ENCODE data around the gene HSF4.

The HSF4 gene

GRCh38 chr16:67183627-67184452, 19.3 kb downstream of the HSF4 start, which contains the start of gene MATCAP1:
TSS of gene MATCAP1 (minus strand) at chr16:67183963. CDS start at chr16:67180610, 3,353 bp downstream.
- no peak for FAIRE-seq
- TF ChIP-seq CTCF (IDR thresholded peaks at IDR 0.05; ENCODE audit: insufficient read depth, missing control alignments), result no peak

GRCh38 chr16:67184453-67184994, 20.0 kb downstream of the HSF4 start:
- TF ChIP-seq CTCF (IDR thresholded peaks at IDR 0.05; ENCODE audit: insufficient read depth, missing control alignments), result no peak
- no peak for FAIRE-seq
- no peak for DNase-seq (ENCODE audit: insufficient read length, low spot score)

More at GRCh38 chr16:67183627-67184452, 19.3 kb downstream of the HSF4 start, which contains the start of gene MATCAP1:
- peak; percentile 83 for DNase-seq (ENCODE audit: insufficient read length, low spot score)

- DNase-seq (ENCODE audit: insufficient read length, low spot score) (no peak), FAIRE-seq (no peak)
- TF ChIP-seq CTCF (IDR thresholded peaks at IDR 0.05; ENCODE audit: insufficient read depth, missing control alignments), result peak; percentile 72
Measured at GRCh38 chr16:67184995-67185650, 20.6 kb downstream of the HSF4 start.

GRCh38 chr16:67185651-67186134, 21.1 kb downstream of the HSF4 start:
- FAIRE-seq, result no peak
- TF ChIP-seq CTCF (IDR thresholded peaks at IDR 0.05; ENCODE audit: insufficient read depth, missing control alignments), result no peak

DNA sequence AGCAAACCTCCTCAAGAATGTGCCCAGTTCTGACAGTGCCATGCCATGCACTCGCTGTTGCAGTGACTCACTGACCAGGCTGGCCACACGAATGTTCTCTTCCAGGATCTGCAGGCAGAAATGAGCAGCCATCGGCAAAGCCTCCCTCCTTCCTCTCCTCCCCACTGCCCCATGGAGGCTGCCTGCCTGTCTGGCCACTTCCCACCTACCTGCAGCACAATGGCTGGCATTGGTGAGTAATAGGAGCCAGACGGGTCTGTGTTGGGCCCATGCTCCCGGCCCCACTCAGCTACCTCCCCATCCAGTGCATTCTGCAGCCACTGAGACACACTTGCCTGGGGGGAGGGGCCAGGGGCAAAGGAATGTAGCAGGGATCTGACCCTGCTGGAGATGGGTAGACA, 22.0 kb downstream of the HSF4 start:
- FAIRE-seq, result no peak

More at GRCh38 chr16:67185651-67186134, 21.1 kb downstream of the HSF4 start:
- no peak for DNase-seq (ENCODE audit: insufficient read length, low spot score)

More for the DNA sequence above, 22.0 kb downstream of the HSF4 start:
- no peak for TF ChIP-seq CTCF (IDR thresholded peaks at IDR 0.05; ENCODE audit: insufficient read depth, missing control alignments)
- no peak for DNase-seq (ENCODE audit: insufficient read length, low spot score)

All from D721Med (cell line).